HEK293T (cell line): ENCODE measurements around the gene CRAMP1.

Experiments used
- ARNT ChIP-seq: fragments of 450-650 bp; IDR thresholded peaks from 2 replicates; pipeline ENCODE4 v1.6.1; 2017; ENCODE audit warnings: mild to moderate bottlenecking
- BHLHE40 ChIP-seq: fragments of 450-650 bp; IDR thresholded peaks from 2 replicates; pipeline ENCODE4 v1.6.1; 2016; ENCODE audit warnings: mild to moderate bottlenecking, moderate library complexity, borderline replicate concordance
- ELF4 ChIP-seq: fragments of 450-650 bp; IDR thresholded peaks from 2 replicates; pipeline ENCODE4 v1.6.1; 2017; ENCODE audit warnings: antibody characterized with exemption
- FOXA1 ChIP-seq: fragments of 450-650 bp; IDR thresholded peaks from 2 replicates; pipeline ENCODE4 v1.6.1; 2016; ENCODE audit warnings: mild to moderate bottlenecking
- FOXK2 ChIP-seq: fragments of 450-650 bp; IDR thresholded peaks from 2 replicates; pipeline ENCODE4 v1.6.1; 2016; ENCODE audit warnings: mild to moderate bottlenecking
- FOXM1 ChIP-seq: fragments of 450-650 bp; IDR thresholded peaks from 2 replicates; pipeline ENCODE4 v1.6.1; 2017; ENCODE audit warnings: mild to moderate bottlenecking, borderline replicate concordance
- HDGF ChIP-seq: fragments of 450-650 bp; IDR thresholded peaks from 2 replicates; pipeline ENCODE4 v1.6.1; 2017; ENCODE audit warnings: antibody characterized with exemption, borderline replicate concordance
- SP1 ChIP-seq: fragments of 450-650 bp; IDR thresholded peaks from 2 replicates; pipeline ENCODE4 v1.6.1; 2017
- TARDBP ChIP-seq: fragments of 450-650 bp; IDR thresholded peaks from 2 replicates; pipeline ENCODE4 v1.6.1; 2016
- ZNF384 ChIP-seq: fragments of 450-650 bp; IDR thresholded peaks from 2 replicates; pipeline ENCODE4 v1.6.1; 2016

GRCh38 chr16:1626776-1627175 lies 14.6 kb downstream of the CRAMP1 start:
- TF ChIP-seq FOXA1 (no peak), BHLHE40 (no peak), SP1 (no peak), TARDBP (no peak), FOXK2 (no peak), ARNT (no peak), ZNF384 (no peak), ELF4 (no peak), FOXM1 (no peak), HDGF (no peak)
